ENCODE results near the gene URB2. TPM values are rescaled to one million over a fixed set of nuclear protein-coding genes. Genes with fewer than 3 reads are reported as not detected.

The URB2 gene
- total RNA-seq, 1 experiment from 2014 or later: 21.9 TPM

DNA sequence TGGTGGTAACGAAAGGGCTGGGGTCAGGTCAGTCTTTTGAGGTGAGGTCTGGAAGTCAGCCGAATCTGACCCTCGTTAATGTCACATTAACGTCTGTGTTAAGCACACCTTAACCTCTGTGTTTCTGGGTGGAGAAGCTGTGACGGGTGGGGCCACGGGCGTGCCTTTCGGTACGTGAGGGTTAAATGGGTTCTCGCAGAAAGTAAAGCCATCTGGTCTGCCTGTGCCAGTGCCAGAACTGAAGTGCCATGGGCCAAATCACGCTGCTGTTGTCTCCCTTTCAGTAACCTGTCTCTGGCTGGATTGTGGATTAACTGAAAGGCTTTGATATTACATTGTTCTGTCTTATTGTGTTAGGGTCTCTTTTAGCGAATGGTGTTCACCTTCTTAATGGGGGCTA is 14.4 kb downstream of the URB2 start:
- peaks cover 20% of the 10 kb centered on the region; the same call in 1 of the 2 replicates for H3K36me3 ChIP-seq (ENCODE audit: control insufficient read depth, insufficient read depth, low read length)
- in situ Hi-C loops (cut with HindIII; ENCODE audit: low pct_unique_long_range_greater_than_20kb, low sequenced_read_pairs): no loop called here
- no peaks in the 10 kb centered on the region for H3K4me1 ChIP-seq (ENCODE audit: control insufficient read depth, insufficient read depth, low read length)
- TF ChIP-seq, protein P1, sequence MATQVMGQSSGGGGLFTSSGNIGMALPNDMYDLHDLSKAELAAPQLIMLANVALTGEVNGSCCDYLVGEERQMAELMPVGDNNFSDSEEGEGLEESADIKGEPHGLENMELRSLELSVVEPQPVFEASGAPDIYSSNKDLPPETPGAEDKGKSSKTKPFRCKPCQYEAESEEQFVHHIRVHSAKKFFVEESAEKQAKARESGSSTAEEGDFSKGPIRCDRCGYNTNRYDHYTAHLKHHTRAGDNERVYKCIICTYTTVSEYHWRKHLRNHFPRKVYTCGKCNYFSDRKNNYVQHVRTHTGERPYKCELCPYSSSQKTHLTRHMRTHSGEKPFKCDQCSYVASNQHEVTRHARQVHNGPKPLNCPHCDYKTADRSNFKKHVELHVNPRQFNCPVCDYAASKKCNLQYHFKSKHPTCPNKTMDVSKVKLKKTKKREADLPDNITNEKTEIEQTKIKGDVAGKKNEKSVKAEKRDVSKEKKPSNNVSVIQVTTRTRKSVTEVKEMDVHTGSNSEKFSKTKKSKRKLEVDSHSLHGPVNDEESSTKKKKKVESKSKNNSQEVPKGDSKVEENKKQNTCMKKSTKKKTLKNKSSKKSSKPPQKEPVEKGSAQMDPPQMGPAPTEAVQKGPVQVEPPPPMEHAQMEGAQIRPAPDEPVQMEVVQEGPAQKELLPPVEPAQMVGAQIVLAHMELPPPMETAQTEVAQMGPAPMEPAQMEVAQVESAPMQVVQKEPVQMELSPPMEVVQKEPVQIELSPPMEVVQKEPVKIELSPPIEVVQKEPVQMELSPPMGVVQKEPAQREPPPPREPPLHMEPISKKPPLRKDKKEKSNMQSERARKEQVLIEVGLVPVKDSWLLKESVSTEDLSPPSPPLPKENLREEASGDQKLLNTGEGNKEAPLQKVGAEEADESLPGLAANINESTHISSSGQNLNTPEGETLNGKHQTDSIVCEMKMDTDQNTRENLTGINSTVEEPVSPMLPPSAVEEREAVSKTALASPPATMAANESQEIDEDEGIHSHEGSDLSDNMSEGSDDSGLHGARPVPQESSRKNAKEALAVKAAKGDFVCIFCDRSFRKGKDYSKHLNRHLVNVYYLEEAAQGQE (IDR thresholded peaks at IDR 0.05; ENCODE audit: insufficient read depth in 1 of 2, low read depth in 2 of 2, low read length in 1 of 2): no peak
- no peak for TF ChIP-seq TCF7L2 (IDR thresholded peaks at IDR 0.05; ENCODE audit: low read depth, low read length)
- ATAC-seq (no peak), DNase-seq (ENCODE audit: low read depth, low spot score) (no peak)
- no TSS peak for BruUV-seq (replicated peaks)
- no peaks in the 10 kb centered on the region for H3K27me3 ChIP-seq (ENCODE audit: control insufficient read depth, insufficient read depth, low read length)
- no peaks in the 10 kb centered on the region for H3K9me3 ChIP-seq (ENCODE audit: control insufficient read depth, insufficient read depth, low read depth, low read length)
- no peak overlapping the region for H3K4me3 ChIP-seq (ENCODE audit: low read depth in 2 of 2, low read length in 2 of 2)
- intact Hi-C loops (cut with micrococcal nuclease; ENCODE audit: unreplicated experiment): no loop called here
- POLR2A ChIA-PET: no interaction called here
- H3K27ac ChIP-seq (ENCODE audit: low read length): no peak overlapping the region
- CTCF ChIA-PET: no interaction called here

DNA sequence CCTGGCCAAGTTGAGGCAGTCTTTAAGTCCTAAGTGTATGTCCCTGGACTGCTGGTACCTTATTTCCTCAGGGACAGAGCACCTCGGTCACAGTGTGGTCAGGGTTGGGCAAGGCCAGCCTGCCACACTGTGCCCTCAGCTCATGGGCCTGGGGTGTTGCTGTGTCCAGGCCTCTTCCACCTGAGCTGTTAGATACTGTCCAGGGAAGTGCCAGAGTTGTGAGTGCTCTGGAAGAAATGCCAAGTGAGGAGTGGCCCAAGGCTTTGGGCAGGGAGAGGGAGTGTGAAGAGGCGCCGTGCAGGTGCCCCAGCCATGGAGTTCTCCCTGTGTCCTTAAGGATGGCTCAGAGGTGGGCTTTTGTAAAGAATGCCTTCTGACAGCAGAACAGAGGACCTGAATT is 15.3 kb downstream of the URB2 start:
- Histone ChIP-seq H3K27me3 (ENCODE audit: control insufficient read depth, insufficient read depth, low read length) (no peaks in the 10 kb centered on the region), H3K4me3 (ENCODE audit: low read depth in 2 of 2, low read length in 2 of 2) (no peak overlapping the region), H3K36me3 (ENCODE audit: control insufficient read depth, insufficient read depth, low read length) (peaks cover 20% of the 10 kb centered on the region; the same call in 1 of the 2 replicates), H3K4me1 (ENCODE audit: control insufficient read depth, insufficient read depth, low read length) (no peaks in the 10 kb centered on the region), H3K27ac (ENCODE audit: low read length) (no peak overlapping the region), H3K9me3 (ENCODE audit: control insufficient read depth, insufficient read depth, low read depth, low read length) (no peaks in the 10 kb centered on the region)
- ChIA-PET CTCF (no interaction called here), POLR2A (no interaction called here)
- ATAC-seq (no peak), DNase-seq (ENCODE audit: low read depth, low spot score) (no peak)
- intact Hi-C loops (cut with micrococcal nuclease; ENCODE audit: unreplicated experiment): no loop called here
- no TSS peak for BruUV-seq (replicated peaks)
- in situ Hi-C loops (cut with HindIII; ENCODE audit: low pct_unique_long_range_greater_than_20kb, low sequenced_read_pairs): no loop called here
- TF ChIP-seq TCF7L2 (IDR thresholded peaks at IDR 0.05; ENCODE audit: low read depth, low read length) (no peak), SIN3A (IDR thresholded peaks at IDR 0.05; ENCODE audit: borderline replicate concordance, insufficient read depth, low read depth, low read length) (no peak), POLR2AphosphoS5 (IDR thresholded peaks at IDR 0.05; ENCODE audit: low read depth, low read length) (no peak)
- TF ChIP-seq, protein P1 (IDR thresholded peaks at IDR 0.05; ENCODE audit: insufficient read depth in 1 of 2, low read depth in 2 of 2, low read length in 1 of 2): no peak
- TF ChIP-seq, protein P2, sequence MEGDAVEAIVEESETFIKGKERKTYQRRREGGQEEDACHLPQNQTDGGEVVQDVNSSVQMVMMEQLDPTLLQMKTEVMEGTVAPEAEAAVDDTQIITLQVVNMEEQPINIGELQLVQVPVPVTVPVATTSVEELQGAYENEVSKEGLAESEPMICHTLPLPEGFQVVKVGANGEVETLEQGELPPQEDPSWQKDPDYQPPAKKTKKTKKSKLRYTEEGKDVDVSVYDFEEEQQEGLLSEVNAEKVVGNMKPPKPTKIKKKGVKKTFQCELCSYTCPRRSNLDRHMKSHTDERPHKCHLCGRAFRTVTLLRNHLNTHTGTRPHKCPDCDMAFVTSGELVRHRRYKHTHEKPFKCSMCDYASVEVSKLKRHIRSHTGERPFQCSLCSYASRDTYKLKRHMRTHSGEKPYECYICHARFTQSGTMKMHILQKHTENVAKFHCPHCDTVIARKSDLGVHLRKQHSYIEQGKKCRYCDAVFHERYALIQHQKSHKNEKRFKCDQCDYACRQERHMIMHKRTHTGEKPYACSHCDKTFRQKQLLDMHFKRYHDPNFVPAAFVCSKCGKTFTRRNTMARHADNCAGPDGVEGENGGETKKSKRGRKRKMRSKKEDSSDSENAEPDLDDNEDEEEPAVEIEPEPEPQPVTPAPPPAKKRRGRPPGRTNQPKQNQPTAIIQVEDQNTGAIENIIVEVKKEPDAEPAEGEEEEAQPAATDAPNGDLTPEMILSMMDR (IDR thresholded peaks at IDR 0.05): no peak

Data from Panc1 (cell line).